Measurements from ENCODE around the gene OR1J4.
"Not testable (repeated sequence)": the region's sequence is repeated elsewhere in the genome, so short reads cannot be mapped to it uniquely, and the experiment has no call there.

OR1J4 gene

GRCh38 chr9:122518841-122519240 lies at the start of gene OR1J4:
OR1J4 (plus strand) TSS chr9:122519141; CDS start chr9:122519141, 0 bp downstream.
- no peak for DNase-seq

- DNase-seq: no peak
Observed at GRCh38 chr9:122474561-122474960, 44.4 kb upstream of the OR1J4 start.

GRCh38 chr9:122475717-122476116 lies 43.2 kb upstream of the OR1J4 start:
- no peak for DNase-seq

- no peak for DNase-seq
Observed at GRCh38 chr9:122477346-122477745, 41.6 kb upstream of the OR1J4 start.

- DNase-seq: no peak
Observed at GRCh38 chr9:122477826-122478225, 41.1 kb upstream of the OR1J4 start, which contains the start of gene OR1J1. OR1J1 (minus strand) TSS chr9:122477926; CDS start chr9:122477926, 0 bp downstream.

- no peak for DNase-seq
Observed at GRCh38 chr9:122479062-122479461, 39.9 kb upstream of the OR1J4 start.

GRCh38 chr9:122498883-122499288 lies 20.1 kb upstream of the OR1J4 start:
- peak; percentile 17 for DNase-seq

GRCh38 chr9:122506964-122507363 lies 12.0 kb upstream of the OR1J4 start:
- no peak for DNase-seq

- no peak for DNase-seq
Observed at GRCh38 chr9:122510502-122510901, 8.4 kb upstream of the OR1J4 start, which contains the start of gene OR1J2. OR1J2 (plus strand) TSS chr9:122510802; CDS start chr9:122510802, 0 bp downstream.

GRCh38 chr9:122518226-122518625 lies 715 bp upstream of the OR1J4 start:
- no peak for DNase-seq

- DNase-seq: no peak
Observed at GRCh38 chr9:122519376-122519775, 435 bp downstream of the OR1J4 start.

GRCh38 chr9:122526602-122527001 lies 7.7 kb downstream of the OR1J4 start:
- DNase-seq: no peak

GRCh38 chr9:122527193-122527592 lies 8.3 kb downstream of the OR1J4 start, which contains the start of gene OR1N1:
OR1N1 (minus strand) TSS chr9:122527293; CDS start chr9:122527293, 0 bp downstream.
- DNase-seq: no peak

- not testable (repeated sequence) for DNase-seq
Observed at GRCh38 chr9:122531157-122531556, 12.2 kb downstream of the OR1J4 start.

- no peak for DNase-seq
Observed at GRCh38 chr9:122536134-122536533, 17.2 kb downstream of the OR1J4 start.

GRCh38 chr9:122537066-122537465 lies 18.1 kb downstream of the OR1J4 start:
- not testable (repeated sequence) for DNase-seq

GRCh38 chr9:122538757-122539156 lies 19.8 kb downstream of the OR1J4 start:
- DNase-seq: no peak

- DNase-seq: no peak
Observed at GRCh38 chr9:122546196-122546595, 27.3 kb downstream of the OR1J4 start.

- no peak for DNase-seq
Observed at GRCh38 chr9:122551371-122551770, 32.4 kb downstream of the OR1J4 start.

GRCh38 chr9:122552812-122553211 lies 33.9 kb downstream of the OR1J4 start, which contains the start of gene OR1N2:
OR1N2 (plus strand) TSS chr9:122553112; CDS start chr9:122553212, 100 bp downstream.
- DNase-seq: no peak

- DNase-seq: no peak
Observed at GRCh38 chr9:122561446-122561845, 42.5 kb downstream of the OR1J4 start.

- no peak for DNase-seq
Observed at GRCh38 chr9:122562134-122562760, 43.3 kb downstream of the OR1J4 start.

- no peak for DNase-seq
Observed at GRCh38 chr9:122567901-122568300, 49.0 kb downstream of the OR1J4 start.
